K562 (cell line): Measurements from ENCODE around the gene PPT1. TPM values are rescaled to one million over a fixed set of nuclear protein-coding genes. Genes with fewer than 3 reads are reported as not detected.

Experiments used
- BRF2 ChIP-seq: IDR thresholded peaks from 3 replicates; pipeline ENCODE4 v1.6.1; 2011; ENCODE audit warnings: borderline replicate concordance, mild to moderate bottlenecking; ENCODE audit not compliant: insufficient read length, insufficient read depth
- CLOCK ChIP-seq: fragments of 250-450 bp; sonication (Bioruptor Pico); IDR thresholded peaks from 2 replicates; pipeline ENCODE4 v1.4.0; 2020; ENCODE audit warnings: mild to moderate bottlenecking, moderate library complexity, borderline replicate concordance
- FOXJ2 ChIP-seq: fragments of 200-800 bp; sonication (Bioruptor generic); IDR thresholded peaks from 2 replicates; pipeline ENCODE4 v1.6.1; 2016; ENCODE audit warnings: missing genetic modification characterization, missing compliant biosample characterization
- THAP7 ChIP-seq: fragments of 250-450 bp; sonication (Bioruptor Pico); IDR thresholded peaks from 2 replicates; pipeline ENCODE4 v1.5.0; 2021
- THRA ChIP-seq: fragments of 450-650 bp; IDR thresholded peaks from 2 replicates; pipeline ENCODE4 v1.6.1; 2017; ENCODE audit warnings: mild to moderate bottlenecking, moderate library complexity
- ZBTB7A ChIP-seq: IDR thresholded peaks from 2 replicates; pipeline ENCODE4 v1.6.1; 2011; ENCODE audit warnings: low read depth, mild to moderate bottlenecking, low read length, moderate library complexity, borderline replicate concordance; ENCODE audit not compliant: control insufficient read depth
- ZNF133 ChIP-seq: fragments of 250-450 bp; sonication (Bioruptor Pico); IDR thresholded peaks from 2 replicates; pipeline ENCODE4 v1.4.0; 2020; ENCODE audit warnings: mild to moderate bottlenecking
- ZNF436 ChIP-seq: fragments of 250-450, 450-650 bp; sonication (Bioruptor Pico); formaldehyde crosslinking; IDR thresholded peaks from 2 replicates; pipeline ENCODE4 v1.7.0; 2020; ENCODE audit warnings: mild to moderate bottlenecking
- polyA plus RNA-seq, 8 experiments: library from polyadenylated mRNA; depleted of rRNA in 4 of 8; stranded (reverse) in 5 of 8; unstranded in 3 of 8; fragments of >200 nt; fragmentation: Nextera tagmentation in 2 of 8; fragmentation: Illumina TruSeq in 1 of 8; extraction: Ambion mirVana in 2 of 8; extraction: Trizol in 1 of 8; gene quantifications; 2 replicates each; pipeline versions ENCODE4 v1.2.1 to v1.2.3, GENCODE V29; 2011 to 2014; ENCODE audit warnings: inconsistent platforms in 1 of 8, missing spikeins in 1 of 8
- total RNA-seq, 7 experiments: library from RNA; depleted of rRNA in 6 of 7; stranded (reverse); fragments of >200 nt in 6 of 7; fragmentation: Illumina TruSeq in 2 of 7; extraction: Trizol in 2 of 7; gene quantifications; 2 replicates each; pipeline versions ENCODE4 v1.2.1 to v1.2.3, GENCODE V29; 2011 to 2021; ENCODE audit warnings: low replicate concordance in 1 of 7

The PPT1 gene
- total and polyA plus RNA-seq, 9 of the 15 experiments (the other 6 are each of a cell fraction or from before 2014, with no cell fraction given) = 72.2 to 285 (median 143) TPM

- TF ChIP-seq THRA = 0 out of 2 replicates have a peak, but pooled peaks have one; percentile 21
- TF ChIP-seq ZNF133 (CRISPR knock-in tag) = no peak
- no peak for TF ChIP-seq THAP7 (CRISPR knock-in tag)
- no peak for TF ChIP-seq ZNF436 (CRISPR knock-in tag)
- peak; percentile 65; the same call in 1 of the 2 replicates for TF ChIP-seq FOXJ2
- no peak for TF ChIP-seq BRF2
- TF ChIP-seq CLOCK (CRISPR knock-in tag) = no peak
- TF ChIP-seq ZBTB7A = no peak
These were observed 39.6 kb downstream of the PPT1 start (continued) for GRCh38 chr1:40057310-40058030.
